Activated B cell treated with CpG ODN at 0.5 μM for 24 hours (primary cell): Measurements from ENCODE around the gene LRRC3C. TPM values are rescaled to one million over a fixed set of nuclear protein-coding genes. Genes with fewer than 3 reads are reported as not detected.

ENCODE experiments used
- ATAC-seq: fragments of 200-7000 bp; cut with Tn5 transposase; one replicate; pipeline ENCODE4 v1.10.0; 2021; ENCODE audit warnings: low read depth, mild to moderate bottlenecking, moderate library complexity
- CTCF ChIA-PET: fragments of 350-600 bp; sonication (Branson Sonifier 250); formaldehyde crosslinking; loops from one replicate; lab custom pipeline; 2021; ENCODE audit warnings: antibody characterized with exemption; lab: Charles Lee
- POLR2A ChIA-PET: fragments of 350-600 bp; sonication (Branson Sonifier 250); formaldehyde crosslinking; loops from one replicate; lab custom pipeline; 2021; ENCODE audit warnings: antibody characterized with exemption; lab: Charles Lee
- DNase-seq: peaks from one replicate; pipeline ENCODE4 v3.0.0; 2022
- H3K27ac Mint-ChIP-seq: one replicate; pipeline ENCODE4 v1.8.0; 2020; ENCODE audit warnings: mixed read lengths
- H3K27me3 Mint-ChIP-seq: one replicate; pipeline ENCODE4 v1.8.0; 2021; ENCODE audit warnings: mixed read lengths
- H3K36me3 Mint-ChIP-seq: one replicate; pipeline ENCODE4 v1.8.0; 2021; ENCODE audit warnings: low read depth, mixed read lengths
- H3K4me1 Mint-ChIP-seq: one replicate; pipeline ENCODE4 v1.8.0; 2021; ENCODE audit warnings: mixed read lengths
- H3K4me3 Mint-ChIP-seq: one replicate; pipeline ENCODE4 v1.8.0; 2020; ENCODE audit warnings: mild to moderate bottlenecking, mixed read lengths
- H3K9me3 Mint-ChIP-seq: one replicate; pipeline ENCODE4 v1.8.0; 2020; ENCODE audit warnings: mixed read lengths
- intact Hi-C: fragments of 100-400 bp; cut with micrococcal nuclease; formaldehyde crosslinking; loops from one replicate; pipeline ENCODE4 v1.15.1; 2024
- total RNA-seq: library from RNA; stranded (reverse); gene quantifications from 2 replicates; pipeline ENCODE4 v1.2.3, GENCODE V29; 2022
- TF ChIP-seq, protein P1 (sequence below): fragments of 200-600 bp; IDR thresholded peaks from one replicate; pipeline ENCODE4 v1.8.0; 2022; ENCODE audit warnings: antibody characterized with exemption, mild to moderate bottlenecking

The LRRC3C gene
- total RNA-seq, 1 donor from 2014 or later = not detected

DNA sequence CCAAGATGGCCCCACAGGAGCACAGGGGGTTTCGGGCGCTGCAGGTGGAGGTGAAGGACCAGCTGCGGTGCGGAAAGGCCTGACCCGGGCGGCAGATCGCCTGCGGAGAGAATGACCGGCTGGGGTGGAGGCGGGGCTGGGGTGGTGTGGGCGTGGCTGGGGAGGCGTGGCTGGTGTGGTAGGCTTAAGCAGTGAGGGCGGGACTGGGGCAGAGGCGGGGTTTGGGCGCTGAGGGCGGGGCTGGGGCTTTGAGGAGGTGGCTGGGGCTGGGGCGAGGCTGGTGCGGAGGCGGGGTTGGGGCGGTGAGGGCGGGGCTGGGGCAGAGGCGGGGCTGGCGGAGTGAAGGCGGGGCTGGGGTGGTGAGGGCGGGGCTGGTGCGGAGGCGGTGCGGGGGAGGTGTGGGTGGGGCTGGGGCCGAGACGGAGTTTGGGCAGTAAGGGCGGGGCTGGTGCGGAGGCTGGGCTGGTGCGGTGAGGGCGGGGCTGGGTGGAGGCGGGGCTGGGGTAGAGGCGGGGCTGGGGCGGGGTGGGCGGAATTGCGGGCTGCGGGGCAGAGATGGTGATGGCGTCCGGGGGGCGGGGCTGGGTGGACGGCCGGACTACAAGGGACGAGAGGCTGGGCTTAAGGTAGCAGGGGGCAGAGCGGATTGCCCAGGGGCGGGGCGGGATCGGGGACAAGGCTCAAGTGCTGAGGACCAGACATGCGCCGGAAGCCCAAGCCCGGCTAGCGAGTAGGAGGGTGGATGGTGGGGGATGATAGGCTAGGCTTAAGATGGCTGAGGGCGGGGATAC is 25.3 kb downstream of the LRRC3C start:
- POLR2A ChIA-PET = interaction anchor here (0.7 to 3.3 kb wide), 4 partner anchors 26 to 198 kb away, joined by 4 to 29 read pairs (median 4); partner anchors contain the start of genes LRRC3C, ORMDL3 and PSMD3
- H3K4me1 Mint-ChIP-seq = peaks cover 29% of the 10 kb centered on the region

DNA sequence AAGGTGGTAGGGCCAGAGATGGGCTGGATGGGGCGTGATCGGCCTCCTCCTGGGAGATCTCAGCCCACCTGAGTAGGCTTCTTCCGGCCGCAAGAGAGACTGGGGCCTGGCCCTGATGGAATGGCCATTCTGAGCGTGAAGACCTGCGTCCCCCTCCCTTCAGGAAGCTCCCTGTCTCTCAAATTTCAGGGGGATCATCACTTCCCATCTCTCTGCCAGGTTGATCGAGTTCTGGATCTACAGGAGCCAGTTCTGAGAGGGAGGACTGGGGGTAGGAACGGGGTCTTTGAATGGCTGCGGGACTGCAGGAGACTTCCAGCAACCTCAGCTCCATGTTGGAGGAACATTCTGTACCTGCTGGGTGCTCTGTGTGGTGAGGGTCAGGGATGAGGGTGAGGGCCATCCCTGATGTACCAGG is 25.9 kb downstream of the LRRC3C start:
- POLR2A ChIA-PET = interaction anchor here (1.4 to 3.3 kb wide), 3 partner anchors 26 to 81 kb away, joined by 4 to 29 read pairs (median 4); partner anchors contain the start of genes LRRC3C, ORMDL3 and PSMD3
- intact Hi-C loops = loop anchor here (1.0 to 5.0 kb wide), 7 partner anchors 26 to 316 kb away; partner anchors contain the start of genes CASC3, LRRC3C, ORMDL3 and PGAP3

More for the DNA sequence above, 25.3 kb downstream of the LRRC3C start:
- Mint-ChIP-seq H3K9me3 (no peaks in the 10 kb centered on the region), H3K36me3 (no peaks in the 10 kb centered on the region), H3K4me3 (peak overlapping the region; percentile 85), H3K27me3 (no peaks in the 10 kb centered on the region), H3K27ac (peak overlapping the region; percentile 83)
- CTCF ChIA-PET = no interaction called here
- ATAC-seq (peak; percentile 85), DNase-seq (peak; percentile 88)
- intact Hi-C loops = loop anchor here (1.0 to 5.0 kb wide), 9 partner anchors 26 to 316 kb away; partner anchors contain the start of genes CASC3, LRRC3C, MIEN1 and ORMDL3
- TF ChIP-seq, protein P1, sequence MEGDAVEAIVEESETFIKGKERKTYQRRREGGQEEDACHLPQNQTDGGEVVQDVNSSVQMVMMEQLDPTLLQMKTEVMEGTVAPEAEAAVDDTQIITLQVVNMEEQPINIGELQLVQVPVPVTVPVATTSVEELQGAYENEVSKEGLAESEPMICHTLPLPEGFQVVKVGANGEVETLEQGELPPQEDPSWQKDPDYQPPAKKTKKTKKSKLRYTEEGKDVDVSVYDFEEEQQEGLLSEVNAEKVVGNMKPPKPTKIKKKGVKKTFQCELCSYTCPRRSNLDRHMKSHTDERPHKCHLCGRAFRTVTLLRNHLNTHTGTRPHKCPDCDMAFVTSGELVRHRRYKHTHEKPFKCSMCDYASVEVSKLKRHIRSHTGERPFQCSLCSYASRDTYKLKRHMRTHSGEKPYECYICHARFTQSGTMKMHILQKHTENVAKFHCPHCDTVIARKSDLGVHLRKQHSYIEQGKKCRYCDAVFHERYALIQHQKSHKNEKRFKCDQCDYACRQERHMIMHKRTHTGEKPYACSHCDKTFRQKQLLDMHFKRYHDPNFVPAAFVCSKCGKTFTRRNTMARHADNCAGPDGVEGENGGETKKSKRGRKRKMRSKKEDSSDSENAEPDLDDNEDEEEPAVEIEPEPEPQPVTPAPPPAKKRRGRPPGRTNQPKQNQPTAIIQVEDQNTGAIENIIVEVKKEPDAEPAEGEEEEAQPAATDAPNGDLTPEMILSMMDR = no peak

DNA sequence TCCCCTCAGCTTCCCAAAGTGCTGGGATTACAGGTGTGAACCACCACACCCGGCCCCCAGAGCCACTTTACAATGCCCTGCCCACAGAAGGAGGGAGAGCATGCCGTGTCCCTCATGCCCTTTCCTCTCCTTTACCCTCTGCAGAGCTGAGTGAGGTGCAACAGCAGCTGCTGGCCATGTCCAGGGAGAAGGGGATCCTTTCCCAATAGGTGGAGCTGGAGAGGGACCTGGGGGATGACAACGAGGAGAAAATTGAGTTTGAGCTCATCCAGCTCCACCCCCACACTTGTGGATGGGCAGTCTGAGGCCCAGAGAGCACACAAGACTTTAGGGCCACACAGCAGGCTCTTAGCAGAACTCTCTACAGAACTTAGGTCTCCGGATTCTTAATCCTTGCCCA is 27.3 kb downstream of the LRRC3C start:
- H3K9me3 Mint-ChIP-seq = no peaks in the 10 kb centered on the region
- ATAC-seq (no peak), DNase-seq (no peak)
- H3K36me3 Mint-ChIP-seq = no peaks in the 10 kb centered on the region
- intact Hi-C loops = loop anchor here (5.0 kb wide), 1 partner anchor 268 kb away; the partner anchor contains the start of gene PGAP3
- POLR2A ChIA-PET = interaction anchor here (0.5 to 3.3 kb wide), 3 partner anchors 26 to 184 kb away, joined by 3 to 29 read pairs (median 5); partner anchors contain the start of gene PSMD3
- TF ChIP-seq, protein P1 = no peak
- peaks cover 21% of the 10 kb centered on the region for H3K4me1 Mint-ChIP-seq
- H3K27me3 Mint-ChIP-seq = no peaks in the 10 kb centered on the region
- CTCF ChIA-PET = interaction anchor here (1.4 kb wide), 2 partner anchors 25 to 333 kb away, joined by 4 read pairs; partner anchors contain the start of gene PSMD3
- H3K4me3 Mint-ChIP-seq = no peak overlapping the region
- peak overlapping the region; percentile 53 for H3K27ac Mint-ChIP-seq

More for the DNA sequence above, 25.9 kb downstream of the LRRC3C start:
- TF ChIP-seq, protein P1 = no peak
- H3K9me3 Mint-ChIP-seq = no peaks in the 10 kb centered on the region
- peak overlapping the region; percentile 83 for H3K27ac Mint-ChIP-seq
- DNase-seq (no peak), ATAC-seq (no peak)
- peaks cover 23% of the 10 kb centered on the region for H3K4me1 Mint-ChIP-seq
- H3K36me3 Mint-ChIP-seq = no peaks in the 10 kb centered on the region
- CTCF ChIA-PET = no interaction called here
- H3K4me3 Mint-ChIP-seq = peak overlapping the region; percentile 85
- H3K27me3 Mint-ChIP-seq = no peaks in the 10 kb centered on the region

DNA sequence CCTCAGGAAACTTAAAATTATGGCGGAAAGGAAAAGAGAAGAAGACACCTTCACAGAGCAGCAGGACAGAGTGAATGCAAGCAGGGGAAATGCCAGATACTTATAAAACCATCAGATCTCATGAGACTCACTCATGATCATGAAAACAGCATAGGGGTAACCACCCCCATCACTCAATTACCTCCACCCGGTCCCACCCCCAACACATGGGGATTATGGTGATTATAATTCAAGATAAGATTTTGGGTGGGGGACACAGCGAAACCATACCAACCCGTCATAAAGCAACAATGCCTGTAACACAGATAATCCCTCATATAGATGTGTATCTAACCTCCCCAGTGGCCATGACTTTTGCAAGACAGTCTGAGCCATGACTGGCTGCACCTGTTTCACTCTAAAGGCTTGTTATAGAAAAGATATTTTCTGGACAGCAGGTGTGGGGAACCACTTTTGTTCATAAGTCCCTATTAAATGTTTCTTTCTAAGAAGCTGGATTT is 28.2 kb downstream of the LRRC3C start:
- ChIA-PET POLR2A (interaction anchor here (3.3 kb wide), 1 partner anchor 25 kb away, joined by 29 read pairs; the partner anchor contains the start of gene PSMD3), CTCF (interaction anchor here (0.6 to 5.5 kb wide), 3 partner anchors 24 to 333 kb away, joined by 3 to 30 read pairs (median 10); partner anchors contain the start of gene PSMD3)
- no peaks in the 10 kb centered on the region for H3K36me3 Mint-ChIP-seq
- H3K27me3 Mint-ChIP-seq = no peaks in the 10 kb centered on the region
- TF ChIP-seq, protein P1 = no peak
- H3K9me3 Mint-ChIP-seq = no peaks in the 10 kb centered on the region
- intact Hi-C loops = no loop called here
- peaks cover 21% of the 10 kb centered on the region for H3K4me1 Mint-ChIP-seq
- ATAC-seq (no peak), DNase-seq (no peak)
- H3K4me3 Mint-ChIP-seq = no peak overlapping the region
- H3K27ac Mint-ChIP-seq = peak overlapping the region; percentile 10
